ENCODE results near the gene MYOF. TPM values are rescaled to one million over a fixed set of nuclear protein-coding genes. Genes with fewer than 3 reads are reported as not detected.

Gene MYOF
- total and polyA plus RNA-seq, 8 donors, result 5.0 to 111 (median 36.0) TPM

- Histone ChIP-seq H3K36me3 (no peaks in the 10 kb centered on the region), H3K27me3 (no peaks in the 10 kb centered on the region), H3K4me1 (peaks cover 6 to 20% (median 14%) of the 10 kb centered on the region in 4 donors), H3K4me3 (no peak overlapping the region), H3K27ac (no peak overlapping the region), H3K9me3 (no peaks in the 10 kb centered on the region)
- WGBS, 5 donors, result 54 to 84% (median 79%) methylated on average over 3 of the region's 3 CpGs
- DNase-seq, result no peak
- intact Hi-C loops (cut with DNase I; ENCODE audit: low total_unique reads), result no loop called here
- TF ChIP-seq EP300 (IDR thresholded peaks at IDR 0.05) (no peak), CTCF (IDR thresholded peaks at IDR 0.05) (peak in 1 of 7 experiments; percentile 3), POLR2A (IDR thresholded peaks at IDR 0.05) (no peak)
These were observed 11.0 kb upstream of the MYOF start for GRCh38 chr10:93493162-93493561.

DNA sequence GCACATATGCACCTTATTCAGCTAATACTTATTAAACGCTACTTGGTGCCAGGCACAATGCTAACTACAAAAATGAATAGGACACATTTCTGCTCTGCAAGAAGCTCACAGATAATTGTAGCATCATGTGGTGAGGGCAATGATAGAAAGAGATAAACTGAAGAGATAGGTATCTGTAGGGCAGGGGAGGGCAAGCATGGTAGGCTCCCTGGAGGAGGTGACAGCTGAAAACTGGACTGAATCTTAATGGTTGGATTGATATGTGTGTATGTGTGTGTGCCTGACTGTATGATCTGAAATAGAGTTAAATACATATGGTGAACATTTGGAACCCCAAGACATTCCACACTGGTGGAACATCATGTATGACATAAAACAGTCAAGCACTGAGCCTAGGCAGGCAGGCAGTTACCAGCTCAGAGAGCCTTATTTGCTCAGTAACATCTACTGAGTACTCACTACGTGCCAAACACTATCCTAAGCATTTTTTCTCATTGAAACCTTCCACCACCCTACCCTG lies 9.5 kb upstream of the MYOF start:
- no peak for TF ChIP-seq CTCF (IDR thresholded peaks at IDR 0.05)
- TF ChIP-seq POLR2A (IDR thresholded peaks at IDR 0.05), result no peak
- no peak for TF ChIP-seq POLR2AphosphoS5 (IDR thresholded peaks at IDR 0.05)
- TF ChIP-seq EP300 (IDR thresholded peaks at IDR 0.05), result no peak
- no peaks in the 10 kb centered on the region for H3K27me3 ChIP-seq
- WGBS, 5 donors, result 64 to 76% (median 72%) methylated on average over 2 of the region's 2 CpGs
- no peak overlapping the region for H3K27ac ChIP-seq
- H3K9me3 ChIP-seq, result no peaks in the 10 kb centered on the region
- H3K4me3 ChIP-seq, result no peak overlapping the region
- H3K36me3 ChIP-seq, result no peaks in the 10 kb centered on the region
- intact Hi-C loops (cut with DNase I; ENCODE audit: low total_unique reads), result no loop called here
- DNase-seq, result no peak
- H3K4me1 ChIP-seq, result peaks cover 6 to 10% (median 10%) of the 10 kb centered on the region in 4 donors

DNA sequence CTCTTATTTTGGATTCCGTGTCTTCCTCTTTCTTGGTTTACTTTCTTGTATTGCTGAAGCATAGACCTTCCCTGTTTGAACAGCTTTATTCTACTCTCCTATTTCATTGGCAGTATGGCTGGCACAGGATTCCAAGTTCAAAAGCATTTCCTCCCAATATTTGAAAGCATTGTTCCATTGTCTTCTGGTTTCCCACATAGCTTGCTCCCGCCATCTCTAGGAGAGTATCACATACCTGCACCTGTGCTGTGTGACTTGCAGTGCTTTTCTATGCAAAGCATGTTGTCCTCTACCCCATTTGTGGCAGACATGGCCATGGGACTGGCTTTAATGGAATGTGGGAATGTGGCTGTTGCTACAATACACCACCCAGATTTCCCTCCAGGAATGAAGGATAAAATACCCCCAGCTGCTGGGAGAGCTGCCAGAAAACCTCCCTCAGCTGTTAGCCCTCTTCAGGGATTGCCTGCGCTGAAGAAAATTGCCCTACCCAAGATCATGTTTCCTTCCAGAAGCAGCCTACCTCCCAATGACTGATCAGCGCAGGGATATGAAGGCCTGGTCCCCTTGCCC lies 6.9 kb upstream of the MYOF start:
- Histone ChIP-seq H3K4me3 (no peak overlapping the region), H3K36me3 (no peaks in the 10 kb centered on the region), H3K27me3 (no peaks in the 10 kb centered on the region), H3K4me1 (no peaks in the 10 kb centered on the region), H3K27ac (no peak overlapping the region), H3K9me3 (no peaks in the 10 kb centered on the region)
- TF ChIP-seq POLR2AphosphoS5 (IDR thresholded peaks at IDR 0.05), result no peak
- no peak for TF ChIP-seq POLR2A (IDR thresholded peaks at IDR 0.05)
- TF ChIP-seq EP300 (IDR thresholded peaks at IDR 0.05), result no peak
- no peak for TF ChIP-seq CTCF (IDR thresholded peaks at IDR 0.05)
- WGBS, 5 donors, result 90 to 93% (median 92%) methylated on average over 4 of the region's 4 CpGs
- intact Hi-C loops (cut with DNase I; ENCODE audit: low total_unique reads), result no loop called here
- DNase-seq, result no peak

DNA sequence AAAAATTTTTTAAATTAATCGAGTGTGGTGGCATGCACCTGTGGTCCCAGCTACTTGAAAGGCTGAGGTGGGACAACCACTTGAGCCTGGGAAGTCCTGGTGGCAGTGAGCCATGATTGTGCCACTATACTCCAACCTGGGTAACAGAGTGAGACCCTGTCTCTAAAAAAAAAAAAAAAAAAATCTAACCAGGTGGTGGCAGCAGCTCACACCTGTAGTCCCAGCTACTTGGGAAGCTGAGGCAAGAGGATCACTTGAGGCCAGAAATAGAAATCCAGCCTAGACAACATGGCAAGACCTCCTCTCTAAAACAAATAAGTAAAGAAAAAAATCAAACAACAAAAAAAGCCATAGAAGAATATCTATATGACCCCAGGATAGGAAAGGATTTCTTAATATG lies 3.6 kb upstream of the MYOF start:
- peaks cover 0 to 13% (median 8%) of the 10 kb centered on the region in 4 donors for H3K4me1 ChIP-seq
- H3K27me3 ChIP-seq, result no peaks in the 10 kb centered on the region
- TF ChIP-seq POLR2A (IDR thresholded peaks at IDR 0.05) (no peak), EP300 (IDR thresholded peaks at IDR 0.05) (no peak), CTCF (IDR thresholded peaks at IDR 0.05) (no peak), POLR2AphosphoS5 (IDR thresholded peaks at IDR 0.05) (no peak)
- no peak overlapping the region for H3K27ac ChIP-seq
- no peaks in the 10 kb centered on the region for H3K9me3 ChIP-seq
- H3K36me3 ChIP-seq, result no peaks in the 10 kb centered on the region
- no peak for DNase-seq
- no peak overlapping the region for H3K4me3 ChIP-seq
- WGBS, 5 donors, result 18 to 53% (median 37%) methylated on average over 1 of the region's 1 CpG
- intact Hi-C loops (cut with DNase I; ENCODE audit: low total_unique reads), result no loop called here

All from stomach (tissue), 9 donors.